Neutrophil (primary cell): ENCODE measurements around the gene CUL3.

ENCODE experiments used
- H3K27ac ChIP-seq: fragments of 200-600 bp; sonication (generic); 2 replicates; pipeline ENCODE4 v1.5.1; 2016; ENCODE audit warnings: mild to moderate bottlenecking, moderate library complexity
- H3K27me3 ChIP-seq: fragments of 200-600 bp; sonication (generic); 2 replicates; pipeline ENCODE4 v1.6.0; 2016; ENCODE audit warnings: mild to moderate bottlenecking
- H3K36me3 ChIP-seq: fragments of 200-600 bp; sonication (generic); 2 replicates; pipeline ENCODE4 v1.5.1; 2017
- H3K4me1 ChIP-seq, 2 experiments: fragments of 200-600 bp in 1 of 2; sonication (generic) in 1 of 2; 1 replicate in 1 of 2; 2 replicates in 1 of 2; pipeline versions ENCODE4 v1.5.1 to v1.6.1; 2013 to 2016; ENCODE audit warnings: low read depth in 1 of 2, low read length in 1 of 2, mild to moderate bottlenecking in 1 of 2, moderate library complexity in 1 of 2; ENCODE audit not compliant: control insufficient read depth in 1 of 2, insufficient read depth in 1 of 2
- H3K4me3 ChIP-seq, 2 experiments: fragments of 200-600 bp in 1 of 2; sonication (generic) in 1 of 2; 1 replicate in 1 of 2; 2 replicates in 1 of 2; pipeline ENCODE4 v1.5.1; 2013 to 2016; ENCODE audit warnings: low read depth in 1 of 2, low read length in 1 of 2, mild to moderate bottlenecking in 1 of 2, moderate library complexity in 1 of 2
- H3K9me3 ChIP-seq: fragments of 200-600 bp; sonication (generic); 2 replicates; pipeline ENCODE4 v1.5.1; 2016
- TF ChIP-seq, protein P1 (sequence below): fragments of 200-600 bp; sonication (generic); IDR thresholded peaks from 2 replicates; pipeline ENCODE4 v1.5.1; 2016; ENCODE audit warnings: antibody characterized with exemption

The CUL3 gene

DNA sequence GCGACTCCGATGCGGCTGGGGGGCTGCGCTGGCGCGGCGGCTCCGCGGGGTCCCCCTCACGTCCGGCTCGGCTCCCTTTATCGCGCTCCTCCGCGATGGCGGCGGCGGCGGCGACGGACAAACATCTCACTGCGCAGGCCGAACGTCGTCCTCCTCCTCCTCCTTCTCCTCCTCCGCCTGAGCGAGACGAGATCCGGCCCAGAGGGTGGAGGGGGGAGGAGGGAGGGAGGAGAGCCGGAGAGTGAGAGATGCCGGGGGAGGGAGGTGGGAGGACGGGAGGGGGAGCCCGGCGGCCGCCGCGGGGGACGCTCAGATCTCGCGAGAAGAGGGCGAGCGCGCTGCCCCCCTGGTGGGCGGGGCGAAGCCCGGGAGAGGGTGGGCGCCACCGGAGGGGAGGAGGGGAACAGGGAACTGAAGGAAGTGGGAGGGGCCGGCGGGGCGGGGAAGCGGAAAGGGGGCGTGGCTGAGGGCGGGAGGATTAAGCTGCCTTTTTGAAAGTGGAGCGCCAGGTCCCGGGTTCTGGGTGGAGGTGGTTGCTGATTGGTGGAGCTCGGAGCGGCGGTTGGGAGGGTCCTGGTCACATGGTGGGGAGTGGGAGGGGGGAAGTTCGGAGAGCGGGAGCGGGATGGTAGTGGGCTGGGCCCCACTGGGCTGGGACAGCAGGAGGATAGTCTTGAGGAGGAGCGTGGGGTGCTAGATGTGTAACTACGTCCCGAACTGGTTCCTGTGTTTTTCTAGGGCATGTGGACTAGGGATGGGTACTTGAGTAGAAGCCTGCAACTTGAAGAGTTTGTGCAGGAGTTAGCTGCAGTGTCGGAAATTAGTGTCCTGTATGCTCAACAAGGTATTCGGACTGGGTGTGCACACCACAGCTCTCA, at the start of gene CUL3:
Gene CUL3, minus strand, starts transcription at position 153 of the 878 bp plus-strand sequence. CDS start 354 bp downstream, outside the sequence.
- no peaks in the 10 kb centered on the region for H3K27me3 ChIP-seq
- H3K27ac ChIP-seq, result peak within 1 kb of the TSS; percentile 96
- TF ChIP-seq, protein P1, sequence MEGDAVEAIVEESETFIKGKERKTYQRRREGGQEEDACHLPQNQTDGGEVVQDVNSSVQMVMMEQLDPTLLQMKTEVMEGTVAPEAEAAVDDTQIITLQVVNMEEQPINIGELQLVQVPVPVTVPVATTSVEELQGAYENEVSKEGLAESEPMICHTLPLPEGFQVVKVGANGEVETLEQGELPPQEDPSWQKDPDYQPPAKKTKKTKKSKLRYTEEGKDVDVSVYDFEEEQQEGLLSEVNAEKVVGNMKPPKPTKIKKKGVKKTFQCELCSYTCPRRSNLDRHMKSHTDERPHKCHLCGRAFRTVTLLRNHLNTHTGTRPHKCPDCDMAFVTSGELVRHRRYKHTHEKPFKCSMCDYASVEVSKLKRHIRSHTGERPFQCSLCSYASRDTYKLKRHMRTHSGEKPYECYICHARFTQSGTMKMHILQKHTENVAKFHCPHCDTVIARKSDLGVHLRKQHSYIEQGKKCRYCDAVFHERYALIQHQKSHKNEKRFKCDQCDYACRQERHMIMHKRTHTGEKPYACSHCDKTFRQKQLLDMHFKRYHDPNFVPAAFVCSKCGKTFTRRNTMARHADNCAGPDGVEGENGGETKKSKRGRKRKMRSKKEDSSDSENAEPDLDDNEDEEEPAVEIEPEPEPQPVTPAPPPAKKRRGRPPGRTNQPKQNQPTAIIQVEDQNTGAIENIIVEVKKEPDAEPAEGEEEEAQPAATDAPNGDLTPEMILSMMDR, result peak; percentile 43

DNA sequence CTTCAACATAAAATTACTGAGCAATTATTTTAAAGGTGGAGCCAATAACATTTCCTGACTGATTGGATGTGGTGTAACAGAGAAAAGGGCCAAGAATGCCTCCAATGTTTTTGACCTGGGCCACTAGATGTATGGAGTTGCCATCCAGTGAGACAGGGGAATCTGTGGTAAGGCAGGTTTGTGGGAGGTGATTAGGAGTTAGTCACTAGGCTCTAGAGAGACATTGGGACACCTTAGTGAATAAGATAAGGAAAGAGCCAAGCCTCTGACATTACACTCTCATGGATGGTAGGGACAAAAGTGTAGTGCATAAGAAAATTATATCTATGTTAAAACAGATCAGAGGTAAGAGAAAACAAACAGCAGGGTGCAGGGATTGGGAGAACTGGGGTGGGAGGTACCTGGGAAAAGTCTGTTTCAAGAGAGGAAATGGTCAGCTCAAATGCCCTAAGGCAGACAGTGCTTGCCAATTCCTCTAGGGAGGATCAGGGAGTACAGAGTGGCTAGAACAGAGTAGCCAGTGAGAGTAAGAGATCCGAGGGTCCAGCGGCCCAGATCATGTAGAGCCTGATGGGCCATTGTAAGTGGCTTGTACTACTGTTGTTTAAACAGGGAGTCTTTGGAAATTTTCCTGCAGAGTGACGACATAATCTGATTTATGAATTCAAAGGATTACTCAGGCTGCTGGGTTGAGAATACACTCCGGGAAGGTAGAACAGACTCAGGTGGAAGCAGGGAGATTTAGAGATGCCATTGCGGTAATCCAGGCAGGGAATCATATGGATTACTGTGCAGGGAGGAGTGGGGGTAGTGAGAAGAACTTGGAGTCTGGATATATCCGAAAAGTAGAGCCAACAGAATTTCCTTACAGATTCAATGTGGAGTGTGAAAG, 45.7 kb upstream of the CUL3 start:
- H3K9me3 ChIP-seq, result no peaks in the 10 kb centered on the region
- TF ChIP-seq, protein P1, result no peak
- no peak overlapping the region for H3K27ac ChIP-seq
- H3K27me3 ChIP-seq, result no peaks in the 10 kb centered on the region
- H3K4me1 ChIP-seq, result no peaks in the 10 kb centered on the region
- no peaks in the 10 kb centered on the region for H3K36me3 ChIP-seq
- no peak overlapping the region for H3K4me3 ChIP-seq

More for the DNA sequence above, at the start of gene CUL3:
- H3K4me1 ChIP-seq, result peaks cover 47 to 51% of the 10 kb centered on the region in 2 experiments
- no peaks in the 10 kb centered on the region for H3K36me3 ChIP-seq
- H3K4me3 ChIP-seq, result peak within 1 kb of the TSS; percentile 84 to 97
- no peaks in the 10 kb centered on the region for H3K9me3 ChIP-seq

DNA sequence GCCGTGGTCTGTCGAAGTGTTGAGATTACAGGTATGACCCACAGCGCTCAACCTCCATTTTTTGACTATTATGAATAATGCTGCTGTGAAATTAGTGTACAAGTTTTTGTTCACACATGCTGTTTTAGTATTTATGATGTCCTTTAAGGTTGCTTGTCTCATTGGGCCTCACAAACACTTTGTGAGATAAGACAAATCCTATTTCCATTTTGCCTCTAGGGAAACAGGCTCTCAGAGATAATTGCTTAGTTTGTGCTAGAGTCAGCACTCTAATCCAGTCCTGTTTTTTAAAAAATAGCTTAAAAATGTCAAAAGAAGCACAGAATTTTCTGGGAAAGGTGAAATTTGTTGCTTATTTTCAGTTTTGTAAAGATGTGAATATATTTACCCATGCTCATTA, 43.3 kb upstream of the CUL3 start:
- Histone ChIP-seq H3K9me3 (no peaks in the 10 kb centered on the region), H3K36me3 (no peaks in the 10 kb centered on the region), H3K4me3 (no peak overlapping the region), H3K4me1 (no peaks in the 10 kb centered on the region), H3K27me3 (no peaks in the 10 kb centered on the region), H3K27ac (no peak overlapping the region)
- TF ChIP-seq, protein P1, result no peak

DNA sequence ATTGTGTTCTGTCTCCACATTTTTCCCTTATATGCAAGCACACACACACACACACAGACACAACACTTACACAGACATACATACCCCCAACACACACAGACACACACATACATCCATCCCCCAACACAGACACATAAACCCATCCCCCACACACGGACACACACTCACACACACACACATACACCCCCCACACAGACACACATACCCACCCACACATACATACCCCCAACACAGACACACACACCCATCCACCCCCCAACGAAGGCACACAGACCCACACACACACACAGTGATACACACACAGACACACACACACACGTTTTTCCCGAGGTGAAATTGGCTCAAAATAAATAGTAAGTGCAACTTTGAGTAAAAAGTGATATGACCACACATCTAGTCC, 41.6 kb upstream of the CUL3 start:
- Histone ChIP-seq H3K36me3 (no peaks in the 10 kb centered on the region), H3K4me1 (no peaks in the 10 kb centered on the region), H3K9me3 (no peaks in the 10 kb centered on the region), H3K4me3 (no peak overlapping the region), H3K27ac (no peak overlapping the region), H3K27me3 (no peaks in the 10 kb centered on the region)
- TF ChIP-seq, protein P1, result no peak

DNA sequence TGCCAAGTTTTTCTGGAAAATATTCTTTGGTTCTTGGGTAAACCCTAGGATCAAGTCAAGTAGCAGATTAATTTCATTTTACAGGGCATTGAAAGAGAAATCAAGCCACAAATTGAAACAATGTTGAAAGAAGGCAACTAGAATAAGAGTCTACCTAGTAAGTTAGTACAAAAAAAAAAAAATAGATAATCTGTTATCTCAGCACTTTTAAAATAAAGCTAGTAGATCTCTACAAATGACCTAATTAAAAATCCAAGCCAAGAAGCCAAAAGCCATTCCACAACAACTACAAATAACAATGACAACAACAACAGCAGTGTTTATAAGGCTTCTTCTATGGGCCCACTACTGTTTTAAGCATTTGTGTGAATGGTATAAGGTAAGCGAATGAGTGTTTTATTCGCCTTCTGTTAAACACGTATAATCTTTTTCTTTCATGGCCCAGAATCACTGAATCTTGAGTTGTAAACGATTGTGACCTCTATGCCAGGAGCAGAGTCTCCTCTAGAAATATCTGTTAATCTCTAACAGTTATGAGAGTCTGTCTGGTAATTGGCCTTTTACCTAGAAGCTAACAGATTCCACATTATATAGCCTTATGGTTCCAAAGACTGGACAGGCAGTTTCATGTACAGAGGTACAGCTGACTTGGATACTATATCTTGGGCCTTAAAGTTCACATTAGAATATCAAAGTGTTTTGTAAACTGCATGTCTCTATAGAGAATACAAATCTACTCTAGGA, 28.6 kb upstream of the CUL3 start:
- TF ChIP-seq, protein P1, result no peak
- no peaks in the 10 kb centered on the region for H3K27me3 ChIP-seq
- no peak overlapping the region for H3K4me3 ChIP-seq

More for the DNA sequence above, 28.6 kb upstream of the CUL3 start:
- Histone ChIP-seq H3K4me1 (no peaks in the 10 kb centered on the region), H3K9me3 (no peaks in the 10 kb centered on the region), H3K36me3 (no peaks in the 10 kb centered on the region), H3K27ac (no peak overlapping the region)
